HUES48 (cell line): ENCODE measurements around the gene IRF2BP2.

ENCODE experiments used
- H3K27ac ChIP-seq: one replicate; pipeline ENCODE4 v1.7.0; 2013; ENCODE audit warnings: low read depth, low read length, inconsistent platforms
- H3K27me3 ChIP-seq: 2 replicates; pipeline ENCODE4 v1.6.1; 2013; ENCODE audit warnings: mild to moderate bottlenecking, low read length; ENCODE audit not compliant: control insufficient read depth, insufficient read depth
- H3K36me3 ChIP-seq: 2 replicates; pipeline ENCODE4 v1.6.1; 2013; ENCODE audit warnings: low read length; ENCODE audit not compliant: control insufficient read depth, insufficient read depth
- H3K4me1 ChIP-seq: 2 replicates; pipeline ENCODE4 v1.6.1; 2013; ENCODE audit warnings: mild to moderate bottlenecking, low read length; ENCODE audit not compliant: control insufficient read depth, insufficient read depth
- H3K4me3 ChIP-seq: 2 replicates; pipeline ENCODE4 v1.5.1; 2013; ENCODE audit warnings: mild to moderate bottlenecking, low read depth, low read length
- H3K9ac ChIP-seq: 2 replicates; pipeline ENCODE4 v1.6.1; 2013; ENCODE audit warnings: mild to moderate bottlenecking, low read depth, low read length, moderate library complexity
- H3K9me3 ChIP-seq: 2 replicates; pipeline ENCODE4 v1.6.1; 2013; ENCODE audit warnings: low read length; ENCODE audit not compliant: control insufficient read depth, insufficient read depth

IRF2BP2 gene

GRCh38 chr1:234579967-234580366 is 30.0 kb downstream of the IRF2BP2 start:
- no peaks in the 10 kb centered on the region for H3K36me3 ChIP-seq
- no peaks in the 10 kb centered on the region for H3K9me3 ChIP-seq
- no peaks in the 10 kb centered on the region for H3K27me3 ChIP-seq
- H3K9ac ChIP-seq = no peak overlapping the region
- H3K27ac ChIP-seq = no peak overlapping the region
- H3K4me1 ChIP-seq = no peaks in the 10 kb centered on the region
- H3K4me3 ChIP-seq = no peak overlapping the region

GRCh38 chr1:234578735-234579134 is 31.2 kb downstream of the IRF2BP2 start:
- H3K9ac ChIP-seq = no peak overlapping the region
- no peak overlapping the region for H3K27ac ChIP-seq
- H3K27me3 ChIP-seq = no peaks in the 10 kb centered on the region
- H3K4me3 ChIP-seq = no peak overlapping the region
- no peaks in the 10 kb centered on the region for H3K36me3 ChIP-seq
- no peaks in the 10 kb centered on the region for H3K4me1 ChIP-seq
- H3K9me3 ChIP-seq = no peaks in the 10 kb centered on the region

- Histone ChIP-seq H3K27ac (no peak overlapping the region), H3K27me3 (no peaks in the 10 kb centered on the region), H3K9ac (no peak overlapping the region), H3K4me3 (no peak overlapping the region), H3K9me3 (no peaks in the 10 kb centered on the region), H3K4me1 (no peaks in the 10 kb centered on the region), H3K36me3 (no peaks in the 10 kb centered on the region)
Measured at GRCh38 chr1:234578087-234578486, 31.9 kb downstream of the IRF2BP2 start.

GRCh38 chr1:234573711-234574299 is 36.2 kb downstream of the IRF2BP2 start:
- Histone ChIP-seq H3K27me3 (no peaks in the 10 kb centered on the region), H3K9ac (no peak overlapping the region), H3K4me3 (no peak overlapping the region), H3K9me3 (no peaks in the 10 kb centered on the region), H3K27ac (no peak overlapping the region), H3K4me1 (no peaks in the 10 kb centered on the region), H3K36me3 (no peaks in the 10 kb centered on the region)

GRCh38 chr1:234572966-234573365 is 37.0 kb downstream of the IRF2BP2 start:
- H3K36me3 ChIP-seq = no peaks in the 10 kb centered on the region
- no peak overlapping the region for H3K4me3 ChIP-seq
- no peaks in the 10 kb centered on the region for H3K9me3 ChIP-seq
- no peak overlapping the region for H3K27ac ChIP-seq
- no peaks in the 10 kb centered on the region for H3K4me1 ChIP-seq
- H3K9ac ChIP-seq = no peak overlapping the region
- no peaks in the 10 kb centered on the region for H3K27me3 ChIP-seq

- no peaks in the 10 kb centered on the region for H3K27me3 ChIP-seq
- no peak overlapping the region for H3K9ac ChIP-seq
- H3K27ac ChIP-seq = no peak overlapping the region
- H3K9me3 ChIP-seq = no peaks in the 10 kb centered on the region
- no peak overlapping the region for H3K4me3 ChIP-seq
- H3K4me1 ChIP-seq = no peaks in the 10 kb centered on the region
- H3K36me3 ChIP-seq = no peaks in the 10 kb centered on the region
Measured at GRCh38 chr1:234571702-234572101, 38.3 kb downstream of the IRF2BP2 start.

GRCh38 chr1:234570329-234571120 is 39.5 kb downstream of the IRF2BP2 start:
- H3K27ac ChIP-seq = no peak overlapping the region
- H3K4me3 ChIP-seq = no peak overlapping the region
- no peak overlapping the region for H3K9ac ChIP-seq
- no peaks in the 10 kb centered on the region for H3K36me3 ChIP-seq
- H3K9me3 ChIP-seq = no peaks in the 10 kb centered on the region
- no peaks in the 10 kb centered on the region for H3K4me1 ChIP-seq
- H3K27me3 ChIP-seq = no peaks in the 10 kb centered on the region

- H3K27ac ChIP-seq = no peak overlapping the region
- no peaks in the 10 kb centered on the region for H3K4me1 ChIP-seq
- no peaks in the 10 kb centered on the region for H3K9me3 ChIP-seq
- H3K36me3 ChIP-seq = no peaks in the 10 kb centered on the region
- no peak overlapping the region for H3K9ac ChIP-seq
- H3K27me3 ChIP-seq = no peaks in the 10 kb centered on the region
- no peak overlapping the region for H3K4me3 ChIP-seq
Measured at GRCh38 chr1:234568345-234568744, 41.6 kb downstream of the IRF2BP2 start.

GRCh38 chr1:234565132-234565531 is 44.8 kb downstream of the IRF2BP2 start:
- Histone ChIP-seq H3K4me1 (no peaks in the 10 kb centered on the region), H3K4me3 (no peak overlapping the region), H3K9me3 (no peaks in the 10 kb centered on the region), H3K9ac (no peak overlapping the region), H3K27me3 (no peaks in the 10 kb centered on the region), H3K36me3 (no peaks in the 10 kb centered on the region), H3K27ac (peak overlapping the region; percentile 42)

- H3K27ac ChIP-seq = peak overlapping the region; percentile 42
- H3K27me3 ChIP-seq = no peaks in the 10 kb centered on the region
- no peak overlapping the region for H3K4me3 ChIP-seq
- H3K4me1 ChIP-seq = no peaks in the 10 kb centered on the region
- no peaks in the 10 kb centered on the region for H3K9me3 ChIP-seq
- no peaks in the 10 kb centered on the region for H3K36me3 ChIP-seq
- no peak overlapping the region for H3K9ac ChIP-seq
Measured at GRCh38 chr1:234564035-234565029, 45.6 kb downstream of the IRF2BP2 start.
